Astrocyte (in vitro differentiated cells and primary cell): ENCODE data around the gene MAP3K14. TPM values are rescaled to one million over a fixed set of nuclear protein-coding genes. Genes with fewer than 3 reads are reported as not detected.

Experiments
- DNase-seq: peaks from one replicate; pipeline ENCODE4 v3.0.0-alpha.2; 2010; ENCODE audit warnings: low read depth
- FAIRE-seq: peaks from 2 replicates; lab custom pipeline; 2011; peaks lifted over from hg19 to GRCh38; lab: Jason Lieb, UNC
- H2AFZ ChIP-seq: 2 replicates; pipeline ENCODE4 v1.6.0; 2012; ENCODE audit warnings: low read depth, low read length, inconsistent platforms
- H3K27ac ChIP-seq: 2 replicates; pipeline ENCODE4 v1.5.1; 2011; ENCODE audit warnings: low read depth, low read length, inconsistent platforms
- H3K27me3 ChIP-seq: 2 replicates; pipeline ENCODE4 v1.6.0; 2011; ENCODE audit warnings: low read length, inconsistent platforms; ENCODE audit not compliant: insufficient read depth
- H3K36me3 ChIP-seq: 2 replicates; pipeline ENCODE4 v1.5.1; 2011; ENCODE audit warnings: low read length, inconsistent platforms; ENCODE audit not compliant: insufficient read depth
- H3K4me1 ChIP-seq: 2 replicates; pipeline ENCODE4 v1.5.1; 2011; ENCODE audit warnings: low read length, inconsistent platforms; ENCODE audit not compliant: insufficient read depth
- H3K4me2 ChIP-seq: 2 replicates; pipeline ENCODE4 v1.6.0; 2012; ENCODE audit warnings: low read length, inconsistent platforms
- H3K4me3 ChIP-seq: 2 replicates; pipeline ENCODE4 v1.5.1; 2011; ENCODE audit warnings: low read depth, mild to moderate bottlenecking, low read length, inconsistent platforms; ENCODE audit not compliant: insufficient read depth
- H3K79me2 ChIP-seq: 2 replicates; pipeline ENCODE4 v1.6.0; 2012; ENCODE audit warnings: mild to moderate bottlenecking, low read length, inconsistent platforms; ENCODE audit not compliant: insufficient read depth
- H3K9ac ChIP-seq: 2 replicates; pipeline ENCODE4 v1.6.0; 2012; ENCODE audit warnings: mild to moderate bottlenecking, low read length, inconsistent platforms
- H3K9me3 ChIP-seq: 2 replicates; pipeline ENCODE4 v1.5.1; 2012; ENCODE audit warnings: low read depth, mild to moderate bottlenecking, low read length, inconsistent platforms; ENCODE audit not compliant: insufficient read depth
- H4K20me1 ChIP-seq: 2 replicates; pipeline ENCODE4 v1.6.0; 2012; ENCODE audit warnings: low read length, inconsistent platforms; ENCODE audit not compliant: insufficient read depth
- H3K27ac Mint-ChIP-seq: one replicate; pipeline ENCODE4 v1.8.0; 2021; ENCODE audit warnings: mild to moderate bottlenecking, mixed read lengths; ENCODE audit not compliant: unreplicated experiment
- H3K27me3 Mint-ChIP-seq: one replicate; pipeline ENCODE4 v1.8.0; 2021; ENCODE audit warnings: low read depth, mixed read lengths; ENCODE audit not compliant: unreplicated experiment
- H3K36me3 Mint-ChIP-seq: one replicate; pipeline ENCODE4 v1.8.0; 2021; ENCODE audit warnings: low read depth, mixed read lengths; ENCODE audit not compliant: unreplicated experiment
- H3K4me1 Mint-ChIP-seq: one replicate; pipeline ENCODE4 v1.8.0; 2021; ENCODE audit warnings: low read depth, mixed read lengths; ENCODE audit not compliant: unreplicated experiment
- H3K4me3 Mint-ChIP-seq: one replicate; pipeline ENCODE4 v1.8.0; 2021; ENCODE audit warnings: mild to moderate bottlenecking, moderate library complexity, mixed read lengths; ENCODE audit not compliant: unreplicated experiment
- H3K9me3 Mint-ChIP-seq: one replicate; pipeline ENCODE4 v1.8.0; 2021; ENCODE audit warnings: mild to moderate bottlenecking, mixed read lengths; ENCODE audit not compliant: unreplicated experiment
- EZH2 ChIP-seq: IDR thresholded peaks from 2 replicates; pipeline ENCODE4 v1.6.1; 2012; ENCODE audit warnings: mild to moderate bottlenecking, low read length, inconsistent platforms; ENCODE audit not compliant: insufficient read depth
- total RNA-seq: library from RNA; stranded (reverse); gene quantifications from 2 replicates; pipeline ENCODE4 v1.2.1, GENCODE V29; 2021
- TF ChIP-seq, protein P1 (sequence below): IDR thresholded peaks from 2 replicates; pipeline ENCODE4 v1.5.1; 2011; ENCODE audit warnings: low read depth, mild to moderate bottlenecking, inconsistent platforms, low read length, moderate library complexity; ENCODE audit not compliant: insufficient read depth

The MAP3K14 gene
- total RNA-seq, 1 donor from 2014 or later, result 10.8 TPM

DNA sequence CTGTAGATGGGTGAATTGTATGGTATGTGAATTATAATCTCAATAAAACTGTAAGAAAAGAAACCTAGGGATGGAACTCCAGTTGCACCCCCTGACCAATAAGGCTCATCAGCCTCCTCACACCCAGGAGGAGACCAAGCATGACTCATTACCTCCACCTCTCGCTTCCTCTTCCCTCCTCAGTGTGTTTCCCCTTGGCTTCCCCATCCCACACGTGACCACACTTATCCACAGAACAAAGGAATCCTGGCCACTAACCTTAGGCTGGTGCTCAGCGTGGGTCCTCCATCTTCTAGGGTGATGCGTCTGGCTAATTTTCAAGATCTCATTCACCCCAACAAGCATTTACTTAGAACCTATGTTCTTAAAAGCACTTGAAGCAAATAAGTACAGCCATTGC is 36.2 kb upstream of the MAP3K14 start:
- no peak overlapping the region for H2AFZ ChIP-seq
- FAIRE-seq, result no peak
- H3K36me3 Mint-ChIP-seq, result peaks cover 4% of the 10 kb centered on the region

DNA sequence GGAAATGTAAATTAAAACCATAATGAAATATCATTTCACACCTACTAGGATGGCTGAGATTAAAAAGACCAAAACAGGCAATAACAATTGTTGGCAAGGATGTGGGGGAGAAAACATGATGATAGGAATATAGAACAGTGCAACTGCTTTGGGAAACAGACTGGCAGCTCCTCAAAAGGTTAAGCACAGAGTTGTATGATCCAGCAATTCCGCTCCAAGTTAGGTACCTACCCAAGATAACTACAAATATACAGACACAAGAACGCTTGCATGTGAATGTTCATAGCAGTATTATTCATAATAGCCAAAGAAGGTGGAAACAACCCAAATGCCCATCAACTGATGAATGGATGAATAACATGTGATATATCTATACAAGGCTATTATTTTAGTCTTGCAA is 35.0 kb upstream of the MAP3K14 start:
- no peak overlapping the region for H3K4me3 ChIP-seq
- Mint-ChIP-seq H3K9me3 (peaks cover 15% of the 10 kb centered on the region), H3K4me1 (peaks cover 2% of the 10 kb centered on the region), H3K36me3 (peaks cover 4% of the 10 kb centered on the region), H3K27ac (no peak overlapping the region), H3K27me3 (peaks cover 6% of the 10 kb centered on the region), H3K4me3 (no peak overlapping the region)
- no peaks in the 10 kb centered on the region for H3K27me3 ChIP-seq
- no peak overlapping the region for H2AFZ ChIP-seq
- TF ChIP-seq, protein P1, sequence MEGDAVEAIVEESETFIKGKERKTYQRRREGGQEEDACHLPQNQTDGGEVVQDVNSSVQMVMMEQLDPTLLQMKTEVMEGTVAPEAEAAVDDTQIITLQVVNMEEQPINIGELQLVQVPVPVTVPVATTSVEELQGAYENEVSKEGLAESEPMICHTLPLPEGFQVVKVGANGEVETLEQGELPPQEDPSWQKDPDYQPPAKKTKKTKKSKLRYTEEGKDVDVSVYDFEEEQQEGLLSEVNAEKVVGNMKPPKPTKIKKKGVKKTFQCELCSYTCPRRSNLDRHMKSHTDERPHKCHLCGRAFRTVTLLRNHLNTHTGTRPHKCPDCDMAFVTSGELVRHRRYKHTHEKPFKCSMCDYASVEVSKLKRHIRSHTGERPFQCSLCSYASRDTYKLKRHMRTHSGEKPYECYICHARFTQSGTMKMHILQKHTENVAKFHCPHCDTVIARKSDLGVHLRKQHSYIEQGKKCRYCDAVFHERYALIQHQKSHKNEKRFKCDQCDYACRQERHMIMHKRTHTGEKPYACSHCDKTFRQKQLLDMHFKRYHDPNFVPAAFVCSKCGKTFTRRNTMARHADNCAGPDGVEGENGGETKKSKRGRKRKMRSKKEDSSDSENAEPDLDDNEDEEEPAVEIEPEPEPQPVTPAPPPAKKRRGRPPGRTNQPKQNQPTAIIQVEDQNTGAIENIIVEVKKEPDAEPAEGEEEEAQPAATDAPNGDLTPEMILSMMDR, result no peak
- no peak for TF ChIP-seq EZH2
- H3K27ac ChIP-seq, result no peak overlapping the region
- FAIRE-seq (no peak), DNase-seq (no peak)
- H3K9ac ChIP-seq, result no peak overlapping the region
- no peaks in the 10 kb centered on the region for H3K79me2 ChIP-seq
- H3K9me3 ChIP-seq, result peaks cover 6% of the 10 kb centered on the region
- peaks cover 3% of the 10 kb centered on the region for H3K4me1 ChIP-seq
- no peaks in the 10 kb centered on the region for H3K36me3 ChIP-seq
- no peaks in the 10 kb centered on the region for H4K20me1 ChIP-seq
- no peak overlapping the region for H3K4me2 ChIP-seq

More for the DNA sequence above, 36.2 kb upstream of the MAP3K14 start:
- no peak overlapping the region for H3K4me2 ChIP-seq
- Mint-ChIP-seq H3K9me3 (peaks cover 15% of the 10 kb centered on the region), H3K4me1 (peaks cover 2% of the 10 kb centered on the region), H3K27ac (no peak overlapping the region), H3K27me3 (peaks cover 6% of the 10 kb centered on the region), H3K4me3 (no peak overlapping the region)
- peaks cover 6% of the 10 kb centered on the region for H3K9me3 ChIP-seq
- no peak overlapping the region for H3K27ac ChIP-seq
- no peak for DNase-seq
- H3K4me3 ChIP-seq, result no peak overlapping the region
- H3K9ac ChIP-seq, result no peak overlapping the region
- no peaks in the 10 kb centered on the region for H3K27me3 ChIP-seq
- no peaks in the 10 kb centered on the region for H3K79me2 ChIP-seq
- no peak for TF ChIP-seq EZH2
- TF ChIP-seq, protein P1, result no peak
- no peaks in the 10 kb centered on the region for H4K20me1 ChIP-seq
- H3K4me1 ChIP-seq, result peaks cover 3% of the 10 kb centered on the region
- H3K36me3 ChIP-seq, result no peaks in the 10 kb centered on the region

DNA sequence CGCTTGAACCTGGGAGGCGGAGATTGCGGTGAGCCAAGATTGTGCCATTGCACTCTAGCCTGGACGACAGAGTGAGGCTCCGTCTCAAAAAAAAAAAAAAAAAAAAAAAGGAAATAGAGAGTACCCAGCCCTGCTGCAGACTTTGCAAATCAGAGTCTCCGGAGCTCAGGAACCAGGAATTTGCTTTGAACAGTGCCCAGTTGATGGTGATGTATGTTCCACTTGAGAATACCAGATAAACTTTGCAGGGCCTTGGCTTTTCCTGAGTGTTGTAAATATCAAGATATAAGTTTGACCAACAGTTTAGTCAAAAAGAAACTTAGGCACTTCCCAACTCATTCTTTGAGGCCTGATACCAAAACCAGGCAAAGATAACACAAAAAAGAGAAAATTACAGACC is 30.6 kb upstream of the MAP3K14 start:
- H3K4me1 ChIP-seq, result peaks cover 6% of the 10 kb centered on the region

More for the DNA sequence above, 30.6 kb upstream of the MAP3K14 start:
- peaks cover 11% of the 10 kb centered on the region for H3K9me3 Mint-ChIP-seq
- peaks cover 2% of the 10 kb centered on the region for H3K36me3 Mint-ChIP-seq
- Histone ChIP-seq H4K20me1 (no peaks in the 10 kb centered on the region), H3K4me2 (no peak overlapping the region), H3K27ac (no peak overlapping the region), H3K36me3 (no peaks in the 10 kb centered on the region), H3K4me3 (no peak overlapping the region), H3K9ac (no peak overlapping the region), H2AFZ (no peak overlapping the region), H3K27me3 (no peaks in the 10 kb centered on the region), H3K79me2 (no peaks in the 10 kb centered on the region), H3K9me3 (peaks cover 6% of the 10 kb centered on the region)
- no peaks in the 10 kb centered on the region for H3K4me1 Mint-ChIP-seq
- H3K4me3 Mint-ChIP-seq, result no peak overlapping the region
- no peak for DNase-seq
- no peak overlapping the region for H3K27ac Mint-ChIP-seq
- H3K27me3 Mint-ChIP-seq, result no peaks in the 10 kb centered on the region
- no peak for FAIRE-seq
- no peak for TF ChIP-seq EZH2
- TF ChIP-seq, protein P1, result no peak
